ENCODE data around the gene KLRF2.

Gene KLRF2

DNA sequence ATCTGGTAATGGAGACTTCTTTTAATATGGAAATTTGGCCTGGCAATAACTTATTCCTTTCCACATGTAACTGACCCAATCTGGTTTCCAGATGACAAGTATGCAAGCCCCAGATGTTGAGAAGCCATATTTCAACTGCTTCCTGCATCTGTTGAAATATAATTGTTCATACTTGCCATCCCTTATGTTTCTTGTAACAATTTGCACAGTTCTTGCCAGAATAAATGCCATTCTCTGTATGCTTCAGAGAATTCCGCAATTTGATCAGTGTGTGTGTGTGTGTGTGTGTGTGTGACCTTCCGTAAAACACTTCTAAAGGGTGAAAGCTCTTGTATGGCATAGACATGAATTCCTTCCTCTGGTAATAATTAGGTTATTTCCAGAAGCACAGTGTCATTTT lies 52.7 kb downstream of the KLRF2 start:
- H3K27me3 ChIP-seq: no peaks in the 10 kb centered on the region
- no peak overlapping the region for H3K27ac ChIP-seq
- H3K4me3 ChIP-seq (ENCODE audit: low read depth in 1 of 2, low read length in 1 of 2): no peak overlapping the region
- H3K36me3 ChIP-seq: no peaks in the 10 kb centered on the region
- H3K9me3 ChIP-seq: no peaks in the 10 kb centered on the region
- peaks cover 4 to 13% of the 10 kb centered on the region in 2 experiments for H3K4me1 ChIP-seq (ENCODE audit: control insufficient read depth in 1 of 2, insufficient read depth in 1 of 2, low read depth in 1 of 2, low read length in 1 of 2)
- TF ChIP-seq, protein P1, sequence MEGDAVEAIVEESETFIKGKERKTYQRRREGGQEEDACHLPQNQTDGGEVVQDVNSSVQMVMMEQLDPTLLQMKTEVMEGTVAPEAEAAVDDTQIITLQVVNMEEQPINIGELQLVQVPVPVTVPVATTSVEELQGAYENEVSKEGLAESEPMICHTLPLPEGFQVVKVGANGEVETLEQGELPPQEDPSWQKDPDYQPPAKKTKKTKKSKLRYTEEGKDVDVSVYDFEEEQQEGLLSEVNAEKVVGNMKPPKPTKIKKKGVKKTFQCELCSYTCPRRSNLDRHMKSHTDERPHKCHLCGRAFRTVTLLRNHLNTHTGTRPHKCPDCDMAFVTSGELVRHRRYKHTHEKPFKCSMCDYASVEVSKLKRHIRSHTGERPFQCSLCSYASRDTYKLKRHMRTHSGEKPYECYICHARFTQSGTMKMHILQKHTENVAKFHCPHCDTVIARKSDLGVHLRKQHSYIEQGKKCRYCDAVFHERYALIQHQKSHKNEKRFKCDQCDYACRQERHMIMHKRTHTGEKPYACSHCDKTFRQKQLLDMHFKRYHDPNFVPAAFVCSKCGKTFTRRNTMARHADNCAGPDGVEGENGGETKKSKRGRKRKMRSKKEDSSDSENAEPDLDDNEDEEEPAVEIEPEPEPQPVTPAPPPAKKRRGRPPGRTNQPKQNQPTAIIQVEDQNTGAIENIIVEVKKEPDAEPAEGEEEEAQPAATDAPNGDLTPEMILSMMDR (IDR thresholded peaks at IDR 0.05): no peak

GRCh38 chr12:9935026-9935425 lies 53.7 kb downstream of the KLRF2 start:
- TF ChIP-seq, protein P1 (IDR thresholded peaks at IDR 0.05): no peak
- Histone ChIP-seq H3K9me3 (no peaks in the 10 kb centered on the region), H3K27ac (no peak overlapping the region), H3K36me3 (no peaks in the 10 kb centered on the region), H3K4me1 (ENCODE audit: control insufficient read depth in 1 of 2, insufficient read depth in 1 of 2, low read depth in 1 of 2, low read length in 1 of 2) (peaks cover 4 to 13% of the 10 kb centered on the region in 2 experiments), H3K4me3 (ENCODE audit: low read depth in 1 of 2, low read length in 1 of 2) (no peak overlapping the region), H3K27me3 (no peaks in the 10 kb centered on the region)

GRCh38 chr12:9936591-9936990 lies 55.3 kb downstream of the KLRF2 start:
- TF ChIP-seq, protein P1 (IDR thresholded peaks at IDR 0.05): no peak
- Histone ChIP-seq H3K4me1 (ENCODE audit: control insufficient read depth in 1 of 2, insufficient read depth in 1 of 2, low read depth in 1 of 2, low read length in 1 of 2) (peaks cover 17 to 26% of the 10 kb centered on the region in 2 experiments), H3K27me3 (no peaks in the 10 kb centered on the region), H3K36me3 (no peaks in the 10 kb centered on the region), H3K9me3 (no peaks in the 10 kb centered on the region), H3K27ac (no peak overlapping the region), H3K4me3 (ENCODE audit: low read depth in 1 of 2, low read length in 1 of 2) (no peak overlapping the region)

DNA sequence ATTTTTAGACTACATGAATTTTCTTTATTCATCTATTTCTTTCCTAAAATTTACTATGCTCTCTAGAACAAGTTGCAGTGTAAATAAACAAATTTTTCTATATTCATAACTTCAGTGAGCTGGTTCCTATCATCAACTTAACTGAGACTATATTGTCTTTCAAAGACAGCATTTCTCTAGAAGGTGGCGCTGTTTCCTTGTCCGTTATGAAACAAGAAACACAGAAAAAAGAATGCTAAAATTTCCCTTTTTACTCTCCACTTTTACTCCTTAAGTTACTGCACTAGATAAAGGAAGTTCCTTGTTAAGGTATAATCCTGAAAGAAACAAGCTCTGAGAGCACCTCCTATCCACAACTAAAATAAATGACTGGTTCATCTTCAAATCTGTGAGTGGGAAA lies 59.1 kb downstream of the KLRF2 start:
- Histone ChIP-seq H3K9me3 (no peaks in the 10 kb centered on the region), H3K27ac (no peak overlapping the region), H3K36me3 (no peaks in the 10 kb centered on the region), H3K4me3 (ENCODE audit: low read depth in 1 of 2, low read length in 1 of 2) (no peak overlapping the region), H3K27me3 (no peaks in the 10 kb centered on the region), H3K4me1 (ENCODE audit: control insufficient read depth in 1 of 2, insufficient read depth in 1 of 2, low read depth in 1 of 2, low read length in 1 of 2) (peaks cover 51% of the 10 kb centered on the region in 2 experiments)
- TF ChIP-seq, protein P1 (IDR thresholded peaks at IDR 0.05): no peak

- Histone ChIP-seq H3K9me3 (no peaks in the 10 kb centered on the region), H3K27ac (peak overlapping the region; percentile 82), H3K36me3 (no peaks in the 10 kb centered on the region), H3K4me3 (ENCODE audit: low read depth in 1 of 2, low read length in 1 of 2) (no peak overlapping the region), H3K4me1 (ENCODE audit: control insufficient read depth in 1 of 2, insufficient read depth in 1 of 2, low read depth in 1 of 2, low read length in 1 of 2) (peaks cover 60 to 65% of the 10 kb centered on the region in 2 experiments), H3K27me3 (no peaks in the 10 kb centered on the region)
- TF ChIP-seq, protein P1 (IDR thresholded peaks at IDR 0.05): no peak
Observed at GRCh38 chr12:9941838-9942237, 60.5 kb downstream of the KLRF2 start.

GRCh38 chr12:9943240-9943639 lies 62.0 kb downstream of the KLRF2 start:
- H3K36me3 ChIP-seq: no peaks in the 10 kb centered on the region
- H3K4me3 ChIP-seq (ENCODE audit: low read depth in 1 of 2, low read length in 1 of 2): peak overlapping the region; percentile 37 to 42
- no peaks in the 10 kb centered on the region for H3K9me3 ChIP-seq
- TF ChIP-seq, protein P1 (IDR thresholded peaks at IDR 0.05): no peak
- peaks cover 74 to 79% of the 10 kb centered on the region in 2 experiments for H3K4me1 ChIP-seq (ENCODE audit: control insufficient read depth in 1 of 2, insufficient read depth in 1 of 2, low read depth in 1 of 2, low read length in 1 of 2)
- H3K27ac ChIP-seq: peak overlapping the region; percentile 82
- H3K27me3 ChIP-seq: no peaks in the 10 kb centered on the region
